Smooth muscle cell (in vitro differentiated cells): ENCODE results near the gene WDR82. TPM values are rescaled to one million over a fixed set of nuclear protein-coding genes. Genes with fewer than 3 reads are reported as not detected.

Source experiments
- DNase-seq: peaks from one replicate; lab custom pipeline; 2025; ENCODE audit not compliant: unreplicated experiment; lab: John Stamatoyannopoulos, UW
- H2AFZ ChIP-seq: fragments of 200-600 bp; sonication (generic); 2 replicates; pipeline ENCODE4 v1.6.0; 2016; ENCODE audit warnings: antibody characterized with exemption, low read depth, mild to moderate bottlenecking
- H3F3A ChIP-seq: fragments of 200-600 bp; sonication (generic); 2 replicates; pipeline ENCODE4 v1.6.0; 2017; ENCODE audit warnings: antibody characterized with exemption, low read depth
- H3K27ac ChIP-seq: fragments of 200-600 bp; sonication (generic); 2 replicates; pipeline ENCODE4 v1.5.1; 2016; ENCODE audit warnings: low read depth, mild to moderate bottlenecking
- H3K27me3 ChIP-seq: fragments of 200-600 bp; sonication (generic); 2 replicates; pipeline ENCODE4 v1.6.1; 2016; ENCODE audit warnings: low read depth, mild to moderate bottlenecking
- H3K36me3 ChIP-seq: fragments of 200-600 bp; sonication (generic); 2 replicates; pipeline ENCODE4 v1.5.1; 2016; ENCODE audit warnings: low read depth
- H3K4me1 ChIP-seq: fragments of 200-600 bp; sonication (generic); 2 replicates; pipeline ENCODE4 v1.5.1; 2016; ENCODE audit warnings: low read depth
- H3K4me2 ChIP-seq: fragments of 200-600 bp; sonication (generic); 2 replicates; pipeline ENCODE4 v1.6.0; 2016; ENCODE audit warnings: mild to moderate bottlenecking
- H3K4me3 ChIP-seq: fragments of 200-600 bp; sonication (generic); 2 replicates; pipeline ENCODE4 v1.5.1; 2016; ENCODE audit warnings: mild to moderate bottlenecking
- H3K79me2 ChIP-seq: fragments of 200-600 bp; sonication (generic); 2 replicates; pipeline ENCODE4 v1.6.0; 2016; ENCODE audit warnings: low read depth, mild to moderate bottlenecking
- H3K9ac ChIP-seq: fragments of 200-600 bp; sonication (generic); 2 replicates; pipeline ENCODE4 v1.6.0; 2016; ENCODE audit warnings: low read depth
- H3K9me3 ChIP-seq: fragments of 200-600 bp; sonication (generic); replicated peaks from 2 replicates; pipeline ENCODE4 v1.5.1; 2016; ENCODE audit warnings: low read depth
- H4K20me1 ChIP-seq: fragments of 200-600 bp; sonication (generic); 2 replicates; pipeline ENCODE4 v1.6.0; 2016; ENCODE audit warnings: low read depth
- WGBS: methylation state at CpG from one replicate; pipeline ENCODE4 v1.1.7; 2016; ENCODE audit warnings: low lambda C conversion rate; 5-methylcytosine and 5-hydroxymethylcytosine counted together
- microRNA counts: library from miRNA; unstranded; fragments of <30 nt; microRNA quantifications from one replicate; lab custom pipeline; 2016
- microRNA-seq: library from miRNA; unstranded; fragments of <30 nt; microRNA quantifications from one replicate; pipeline ENCODE4, GENCODE V29; 2016; ENCODE audit warnings: borderline number of aligned reads
- polyA plus RNA-seq: library from polyadenylated mRNA; unstranded; fragments of >200 nt; fragmentation: Nextera tagmentation; extraction: Ambion mirVana; gene quantifications from 2 replicates; pipeline ENCODE4 v1.2.1, GENCODE V29; 2016
- small RNA-seq: library from RNA; depleted of rRNA; stranded (forward); fragments of <200 nt; gene quantifications from one replicate; pipeline ENCODE3, GENCODE V24; 2014
- total RNA-seq: library from RNA; depleted of rRNA; stranded (reverse); fragments of >200 nt; gene quantifications from 2 replicates; pipeline ENCODE4 v1.2.3, GENCODE V29; 2014
- TF ChIP-seq, protein P1 (sequence below): fragments of 200-600 bp; sonication (generic); IDR thresholded peaks from 2 replicates; pipeline ENCODE4 v1.5.1; 2017; ENCODE audit warnings: borderline replicate concordance, mild to moderate bottlenecking, antibody characterized with exemption; ENCODE audit not compliant: insufficient read depth, poor library complexity, severe bottlenecking

WDR82 gene
- total and polyA plus RNA-seq, 2 experiments from 2014 or later = 26.1 to 48.3 TPM

- Histone ChIP-seq H3K4me1 (peaks cover 4% of the 10 kb centered on the region), H4K20me1 (peaks cover 29% of the 10 kb centered on the region), H3K27me3 (no peaks in the 10 kb centered on the region), H2AFZ (no peak overlapping the region), H3K27ac (no peak overlapping the region), H3K4me3 (no peak overlapping the region), H3K4me2 (no peak overlapping the region), H3K79me2 (peaks cover 6% of the 10 kb centered on the region), H3K36me3 (peaks cover 34% of the 10 kb centered on the region), H3K9ac (no peak overlapping the region), H3K9me3 (no peaks in the 10 kb centered on the region), H3F3A (peaks cover 4% of the 10 kb centered on the region)
- 88% methylated on average over 6 of the region's 6 CpGs for WGBS
- no peak for DNase-seq
- TF ChIP-seq, protein P1, sequence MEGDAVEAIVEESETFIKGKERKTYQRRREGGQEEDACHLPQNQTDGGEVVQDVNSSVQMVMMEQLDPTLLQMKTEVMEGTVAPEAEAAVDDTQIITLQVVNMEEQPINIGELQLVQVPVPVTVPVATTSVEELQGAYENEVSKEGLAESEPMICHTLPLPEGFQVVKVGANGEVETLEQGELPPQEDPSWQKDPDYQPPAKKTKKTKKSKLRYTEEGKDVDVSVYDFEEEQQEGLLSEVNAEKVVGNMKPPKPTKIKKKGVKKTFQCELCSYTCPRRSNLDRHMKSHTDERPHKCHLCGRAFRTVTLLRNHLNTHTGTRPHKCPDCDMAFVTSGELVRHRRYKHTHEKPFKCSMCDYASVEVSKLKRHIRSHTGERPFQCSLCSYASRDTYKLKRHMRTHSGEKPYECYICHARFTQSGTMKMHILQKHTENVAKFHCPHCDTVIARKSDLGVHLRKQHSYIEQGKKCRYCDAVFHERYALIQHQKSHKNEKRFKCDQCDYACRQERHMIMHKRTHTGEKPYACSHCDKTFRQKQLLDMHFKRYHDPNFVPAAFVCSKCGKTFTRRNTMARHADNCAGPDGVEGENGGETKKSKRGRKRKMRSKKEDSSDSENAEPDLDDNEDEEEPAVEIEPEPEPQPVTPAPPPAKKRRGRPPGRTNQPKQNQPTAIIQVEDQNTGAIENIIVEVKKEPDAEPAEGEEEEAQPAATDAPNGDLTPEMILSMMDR = no peak
Observed at GRCh38 chr3:52205727-52206372, 72.6 kb downstream of the WDR82 start.

MicroRNAs within 50 kb of the gene (microRNA counts, 767-probe panel; counts per million panel counts)
- microRNA hsa-let-7g-5p (lab: Ali Mortazavi, UCI) = 7,195 counts per million, percentile 44 among the panel's probes with 10 or more counts

Small RNA genes within 50 kb of the gene (microRNA-seq; reads per million reads assigned to microRNA genes)
- gene MIR135A1 (4.7 reads per million), gene MIRLET7G (3,731 reads per million, percentile 89 among the genes with 10 or more reads in this experiment)

Small RNA genes within 50 kb of the gene (small RNA-seq; reads per million reads assigned to genes)
- gene MIR135A1 (0.37 reads per million, percentile 11 among the genes with 10 or more reads in this experiment), gene MIRLET7G (6.6 reads per million, percentile 69 among the genes with 10 or more reads in this experiment)

Other genes with a start within 250 kb of the WDR82 start
- gene DUSP7, start 222.1 kb downstream of the WDR82 start, total RNA-seq = 25.0 and 26.8 TPM in 2 replicates
- 12.4 and 13.3 TPM in 2 replicates for gene DUSP7, start 222.1 kb downstream of the WDR82 start, polyA plus RNA-seq
- 1.8 and 3.2 TPM in 2 replicates for gene POC1A, start 124.2 kb downstream of the WDR82 start, total RNA-seq
- 7.6 and 7.9 TPM in 2 replicates for gene POC1A, start 124.2 kb downstream of the WDR82 start, polyA plus RNA-seq
- 35.7 and 50.2 TPM in 2 replicates for gene ALAS1, start 80.5 kb downstream of the WDR82 start, total RNA-seq
- 59.4 and 66.7 TPM in 2 replicates for gene ALAS1, start 80.5 kb downstream of the WDR82 start, polyA plus RNA-seq
- gene TLR9, start 53.0 kb downstream of the WDR82 start, total RNA-seq = 0.09 TPM in 1 of 2 replicates, not detected in the other
- not detected in 2 replicates for gene TLR9, start 53.0 kb downstream of the WDR82 start, polyA plus RNA-seq
- gene TWF2, start 39.5 kb downstream of the WDR82 start, total RNA-seq = 71.8 and 80.9 TPM in 2 replicates
- gene TWF2, start 39.5 kb downstream of the WDR82 start, polyA plus RNA-seq = 91.0 and 96.8 TPM in 2 replicates
- gene PPM1M, start 32.9 kb downstream of the WDR82 start, total RNA-seq = 6.0 and 7.0 TPM in 2 replicates
- 11.0 and 11.9 TPM in 2 replicates for gene PPM1M, start 32.9 kb downstream of the WDR82 start, polyA plus RNA-seq
- 3.3 and 4.4 TPM in 2 replicates for gene GLYCTK, start 9.2 kb upstream of the WDR82 start, total RNA-seq
- gene GLYCTK, start 9.2 kb upstream of the WDR82 start, polyA plus RNA-seq = 3.8 and 5.4 TPM in 2 replicates
- gene DNAH1, start 37.7 kb upstream of the WDR82 start, total RNA-seq = 3.7 and 7.1 TPM in 2 replicates
- 0.54 and 2.1 TPM in 2 replicates for gene DNAH1, start 37.7 kb upstream of the WDR82 start, polyA plus RNA-seq
- 39.2 and 40.0 TPM in 2 replicates for gene BAP1, start 131.4 kb upstream of the WDR82 start, total RNA-seq
- gene BAP1, start 131.4 kb upstream of the WDR82 start, polyA plus RNA-seq = 44.9 and 56.3 TPM in 2 replicates
- 0.90 and 7.1 TPM in 2 replicates for gene PHF7, start 132.0 kb upstream of the WDR82 start, total RNA-seq
- 3.6 and 5.2 TPM in 2 replicates for gene PHF7, start 132.0 kb upstream of the WDR82 start, polyA plus RNA-seq
- 0.09 and 0.31 TPM in 2 replicates for gene SEMA3G, start 166.5 kb upstream of the WDR82 start, total RNA-seq
- 0.09 TPM in 1 of 2 replicates, not detected in the other for gene SEMA3G, start 166.5 kb upstream of the WDR82 start, polyA plus RNA-seq
- gene TNNC1, start 175.4 kb upstream of the WDR82 start, total RNA-seq = 4.2 and 5.9 TPM in 2 replicates
- 5.1 and 7.8 TPM in 2 replicates for gene TNNC1, start 175.4 kb upstream of the WDR82 start, polyA plus RNA-seq
- 55.2 and 56.1 TPM in 2 replicates for gene NISCH, start 177.0 kb upstream of the WDR82 start, total RNA-seq
- 46.7 and 47.3 TPM in 2 replicates for gene NISCH, start 177.0 kb upstream of the WDR82 start, polyA plus RNA-seq
- gene STAB1, start 216.7 kb upstream of the WDR82 start, total RNA-seq = 0.22 TPM in 1 of 2 replicates, not detected in the other
- 0.25 and 0.31 TPM in 2 replicates for gene STAB1, start 216.7 kb upstream of the WDR82 start, polyA plus RNA-seq